IPS DF 6.9 (cell line): Measurements from ENCODE around the gene PDP2.

ENCODE experiments used
- DNase-seq: peaks from one replicate; pipeline ENCODE4 v3.0.0-alpha.2; 2013; ENCODE audit warnings: low read depth, low spot score
- H3K27ac ChIP-seq: one replicate; pipeline ENCODE4 v1.5.1; 2013; ENCODE audit warnings: low read length, control low read depth
- H3K27me3 ChIP-seq: 2 replicates; pipeline ENCODE4 v1.6.1; 2013; ENCODE audit warnings: mild to moderate bottlenecking, low read length; ENCODE audit not compliant: control insufficient read depth, insufficient read depth
- H3K36me3 ChIP-seq: 2 replicates; pipeline ENCODE4 v1.6.1; 2013; ENCODE audit warnings: low read length; ENCODE audit not compliant: control insufficient read depth, insufficient read depth
- H3K4me1 ChIP-seq: 2 replicates; pipeline ENCODE4 v1.6.1; 2013; ENCODE audit warnings: low read length; ENCODE audit not compliant: control insufficient read depth, insufficient read depth
- H3K4me3 ChIP-seq: 2 replicates; pipeline ENCODE4 v1.5.1; 2013; ENCODE audit warnings: mild to moderate bottlenecking, low read length
- H3K9me3 ChIP-seq: 2 replicates; pipeline ENCODE4 v1.6.1; 2013; ENCODE audit warnings: low read length, inconsistent platforms; ENCODE audit not compliant: control insufficient read depth, insufficient read depth
- WGBS: extraction: QIAGEN DNeasy Blood & Tissue Kit; methylation state at CpG from one replicate; pipeline ENCODE4 v1.1.7; 2013; ENCODE audit warnings: mixed read lengths, missing lambda C conversion rate; ENCODE audit not compliant: insufficient read length, insufficient coverage; 5-methylcytosine and 5-hydroxymethylcytosine counted together

Gene PDP2

DNA sequence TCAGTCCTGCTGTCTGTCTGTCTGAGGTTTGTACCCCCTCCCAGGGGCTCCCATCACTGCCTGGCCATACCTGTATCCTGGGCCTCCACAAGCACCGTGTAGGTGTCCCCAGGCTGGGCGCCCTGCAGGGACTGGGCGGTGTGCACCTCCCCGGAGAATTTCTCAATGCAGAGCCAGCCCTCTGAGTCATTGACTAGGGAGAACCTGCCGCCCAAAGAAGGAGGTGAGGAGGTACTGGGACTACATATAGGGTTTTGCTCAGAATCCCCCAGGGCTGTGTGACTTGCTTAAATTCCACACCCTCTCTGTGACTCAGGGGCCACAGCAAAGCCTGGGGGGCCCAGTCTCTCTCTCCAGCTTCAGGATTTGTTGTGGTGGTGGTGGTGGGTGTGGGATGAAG lies 30.8 kb downstream of the PDP2 start:
- Histone ChIP-seq H3K4me3 (no peak overlapping the region), H3K27ac (no peak overlapping the region), H3K4me1 (0 out of 2 replicates have a peak, but pooled peaks cover 2% of the 10 kb centered on the region), H3K9me3 (no peaks in the 10 kb centered on the region), H3K27me3 (no peaks in the 10 kb centered on the region), H3K36me3 (no peaks in the 10 kb centered on the region)
- no CpG with 5 or more reads among the region's 5 CpGs for WGBS
- no peak for DNase-seq

DNA sequence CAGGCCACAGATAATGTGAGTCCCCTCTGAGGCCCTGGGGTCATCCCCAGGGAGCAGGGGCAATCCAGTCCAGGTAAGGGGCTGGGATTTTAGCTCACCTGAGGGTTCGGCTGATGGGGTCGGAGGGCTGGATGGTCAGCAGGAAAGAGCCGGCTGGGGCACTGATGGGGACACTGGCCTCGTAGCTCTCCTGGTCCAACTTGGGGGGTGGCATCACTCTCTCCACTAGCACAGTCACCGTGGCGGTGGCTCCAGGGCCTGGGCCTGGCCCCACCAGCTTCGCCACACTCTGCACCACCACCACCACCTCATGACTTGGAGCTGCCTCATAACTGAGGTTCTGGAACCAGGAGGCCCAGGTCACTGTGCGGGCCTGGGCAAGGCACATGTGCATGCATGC lies 31.5 kb downstream of the PDP2 start:
- DNase-seq: no peak
- Histone ChIP-seq H3K27me3 (no peaks in the 10 kb centered on the region), H3K4me1 (0 out of 2 replicates have a peak, but pooled peaks cover 2% of the 10 kb centered on the region), H3K36me3 (no peaks in the 10 kb centered on the region), H3K4me3 (no peak overlapping the region), H3K27ac (no peak overlapping the region), H3K9me3 (no peaks in the 10 kb centered on the region)
- no CpG with 5 or more reads among the region's 8 CpGs for WGBS

DNA sequence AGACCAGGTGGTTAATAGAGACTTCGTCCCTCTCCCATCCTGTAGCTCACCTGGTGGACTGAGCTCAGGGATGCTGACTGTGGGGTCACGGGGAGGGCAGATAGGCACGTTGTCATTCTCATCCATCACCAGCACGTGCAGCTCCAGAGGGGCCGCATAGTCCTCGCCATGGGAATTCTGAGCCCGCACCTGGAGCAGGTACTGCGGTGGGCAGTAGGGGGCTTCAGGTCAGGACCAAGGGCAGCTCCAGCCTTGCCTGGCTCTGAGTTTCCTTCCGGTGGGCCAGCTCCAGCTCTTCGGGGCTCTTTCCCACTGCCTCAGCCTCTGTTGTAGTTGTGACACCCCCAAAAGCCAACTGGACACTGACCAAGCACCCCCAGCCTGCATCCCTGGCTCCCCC lies 32.8 kb downstream of the PDP2 start:
- H3K36me3 ChIP-seq: no peaks in the 10 kb centered on the region
- no peak overlapping the region for H3K4me3 ChIP-seq
- no peaks in the 10 kb centered on the region for H3K27me3 ChIP-seq
- H3K9me3 ChIP-seq: no peaks in the 10 kb centered on the region
- WGBS: no CpG with 5 or more reads among the region's 10 CpGs
- H3K4me1 ChIP-seq: 0 out of 2 replicates have a peak, but pooled peaks cover 2% of the 10 kb centered on the region
- no peak for DNase-seq
- H3K27ac ChIP-seq: no peak overlapping the region

DNA sequence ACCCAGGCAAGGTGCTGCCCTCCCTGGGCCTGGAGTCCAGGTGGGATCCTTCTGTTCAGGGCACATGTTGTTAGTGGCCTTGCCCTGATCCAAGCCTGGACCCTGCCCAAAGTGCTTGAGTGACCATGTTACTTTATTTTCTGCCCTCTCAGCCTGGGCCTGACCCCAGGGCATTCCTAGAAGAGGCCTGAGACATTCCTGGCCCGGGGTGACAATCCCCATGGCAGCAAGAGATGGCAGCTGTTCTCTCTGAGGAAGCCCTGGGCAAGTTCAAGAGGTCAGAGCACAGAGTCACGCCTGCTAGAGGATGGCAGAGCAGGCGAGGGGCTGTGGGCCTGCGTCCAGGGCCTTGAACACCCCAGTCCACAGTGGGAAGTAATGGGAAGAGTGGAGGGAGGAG lies 33.4 kb downstream of the PDP2 start:
- DNase-seq: no peak
- WGBS: no CpG with 5 or more reads among the region's 4 CpGs
- no peaks in the 10 kb centered on the region for H3K36me3 ChIP-seq
- no peaks in the 10 kb centered on the region for H3K27me3 ChIP-seq
- no peak overlapping the region for H3K27ac ChIP-seq
- H3K4me1 ChIP-seq: 0 out of 2 replicates have a peak, but pooled peaks cover 2% of the 10 kb centered on the region
- no peaks in the 10 kb centered on the region for H3K9me3 ChIP-seq
- no peak overlapping the region for H3K4me3 ChIP-seq

DNA sequence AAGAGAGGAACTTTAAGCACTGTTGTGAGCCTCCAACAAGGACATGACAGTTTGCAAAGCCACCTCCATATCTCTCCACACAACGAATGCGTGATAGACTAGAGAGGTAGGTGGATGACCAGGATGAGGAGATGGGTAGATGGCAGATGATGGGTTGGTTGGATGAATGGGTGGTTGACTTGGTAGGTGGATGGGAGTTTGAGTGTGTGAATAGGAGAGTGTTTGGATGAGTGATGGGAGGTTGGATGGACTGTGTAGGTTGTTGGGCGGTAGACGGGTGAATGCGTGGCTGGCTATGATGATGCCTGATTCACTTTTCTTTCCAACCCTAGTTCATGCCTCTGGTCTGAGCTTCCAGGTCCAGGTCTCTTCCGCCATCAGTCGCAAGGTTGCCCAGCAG lies 34.2 kb downstream of the PDP2 start:
- DNase-seq: no peak
- Histone ChIP-seq H3K4me1 (0 out of 2 replicates have a peak, but pooled peaks cover 2% of the 10 kb centered on the region), H3K27ac (no peak overlapping the region), H3K36me3 (no peaks in the 10 kb centered on the region), H3K27me3 (no peaks in the 10 kb centered on the region), H3K4me3 (no peak overlapping the region), H3K9me3 (no peaks in the 10 kb centered on the region)
- whole genome bisulfite sequencing: 100% methylated on average over 2 of the region's 7 CpGs

DNA sequence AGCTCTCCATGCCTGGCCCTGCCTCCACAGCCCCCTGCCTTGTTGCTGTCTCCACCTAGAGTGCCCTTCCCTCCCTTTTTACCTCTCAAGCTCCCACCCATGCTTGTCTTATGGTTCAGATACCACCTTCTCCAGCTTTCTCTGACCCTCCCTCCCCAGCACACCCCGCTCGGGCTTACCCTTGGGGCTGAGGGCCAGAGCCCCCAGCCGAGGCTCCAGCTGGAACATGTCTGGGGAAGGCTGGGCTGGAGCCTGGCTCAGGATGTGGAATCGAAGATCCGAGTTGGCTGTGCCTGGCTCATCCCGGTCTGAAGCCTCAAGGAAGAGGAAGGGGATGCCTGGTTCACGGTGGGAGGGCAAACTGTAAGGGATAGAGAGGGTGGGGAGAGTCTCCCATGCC lies 34.7 kb downstream of the PDP2 start:
- H3K36me3 ChIP-seq: no peaks in the 10 kb centered on the region
- no peak overlapping the region for H3K27ac ChIP-seq
- H3K4me3 ChIP-seq: no peak overlapping the region
- no peaks in the 10 kb centered on the region for H3K27me3 ChIP-seq
- H3K4me1 ChIP-seq: 0 out of 2 replicates have a peak, but pooled peaks cover under 1% of the 10 kb centered on the region
- no peak for DNase-seq
- WGBS: no CpG with 5 or more reads among the region's 7 CpGs
- no peaks in the 10 kb centered on the region for H3K9me3 ChIP-seq

DNA sequence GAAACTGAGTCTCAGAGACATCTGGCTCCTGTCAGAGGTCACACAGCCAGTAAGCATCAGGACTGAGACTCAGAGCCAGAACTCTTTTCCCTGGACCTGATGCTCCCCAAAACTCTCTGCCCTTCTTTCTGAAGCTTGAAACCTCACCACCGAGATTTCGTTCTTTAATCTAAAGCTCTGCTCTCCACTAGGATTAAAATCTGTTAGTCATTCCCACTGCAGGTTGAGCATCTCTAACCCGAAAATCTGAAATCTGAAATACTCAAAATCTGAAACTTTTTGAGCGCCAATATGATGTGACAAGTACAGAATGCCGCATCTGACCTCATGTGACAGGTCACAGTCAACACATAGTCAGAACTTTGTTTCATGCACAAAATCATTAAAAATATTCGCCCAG lies 36.2 kb downstream of the PDP2 start:
- H3K36me3 ChIP-seq: no peaks in the 10 kb centered on the region
- WGBS: no CpG with 5 or more reads among the region's 6 CpGs
- H3K9me3 ChIP-seq: no peaks in the 10 kb centered on the region
- H3K4me1 ChIP-seq: no peaks in the 10 kb centered on the region
- no peaks in the 10 kb centered on the region for H3K27me3 ChIP-seq
- DNase-seq: no peak
- H3K27ac ChIP-seq: no peak overlapping the region
- H3K4me3 ChIP-seq: no peak overlapping the region

DNA sequence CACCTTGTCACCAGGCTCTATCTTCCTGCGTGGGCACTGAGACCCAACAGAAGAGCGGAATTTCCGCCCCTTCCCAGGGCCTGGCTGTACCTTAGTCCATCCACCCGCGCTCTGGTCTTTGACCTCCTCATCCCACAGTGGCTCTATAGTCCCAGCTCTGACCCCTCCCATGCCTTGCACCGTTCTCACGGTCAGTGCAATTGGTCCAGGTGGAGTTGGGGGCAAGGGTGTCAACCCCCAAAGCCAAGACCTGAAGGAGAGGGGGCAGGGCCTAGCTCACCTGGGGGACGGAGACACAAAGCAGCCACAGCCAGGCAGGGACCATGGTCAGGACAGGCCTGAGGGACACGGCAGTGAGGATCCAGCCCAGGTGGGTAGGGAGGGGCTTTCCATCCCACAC lies 37.4 kb downstream of the PDP2 start:
- DNase-seq: no peak
- no peaks in the 10 kb centered on the region for H3K27me3 ChIP-seq
- H3K9me3 ChIP-seq: no peaks in the 10 kb centered on the region
- H3K4me3 ChIP-seq: no peak overlapping the region
- H3K27ac ChIP-seq: no peak overlapping the region
- no peaks in the 10 kb centered on the region for H3K36me3 ChIP-seq
- no peaks in the 10 kb centered on the region for H3K4me1 ChIP-seq
- WGBS: no CpG with 5 or more reads among the region's 9 CpGs

DNA sequence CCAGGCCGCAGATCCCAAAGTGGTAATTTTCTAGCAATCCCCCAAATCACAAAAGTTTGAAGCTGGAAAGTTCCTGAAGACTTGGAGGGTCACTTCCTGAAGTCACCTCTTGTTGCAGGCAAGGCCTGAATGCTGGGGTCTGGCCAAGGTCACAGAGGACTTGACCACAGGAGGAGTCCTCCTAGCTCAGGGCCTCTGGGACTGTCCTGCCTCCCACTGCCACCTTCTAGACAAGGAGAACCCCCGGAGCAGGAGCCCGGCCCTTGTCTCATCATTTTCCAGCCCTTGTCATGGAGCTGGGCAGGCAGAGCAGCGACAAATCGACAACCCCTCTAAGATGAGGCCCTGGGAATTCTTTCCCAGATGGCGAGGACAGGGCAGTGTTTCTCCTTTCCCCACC lies 38.0 kb downstream of the PDP2 start:
- DNase-seq: no peak
- H3K9me3 ChIP-seq: no peaks in the 10 kb centered on the region
- H3K36me3 ChIP-seq: no peaks in the 10 kb centered on the region
- H3K4me3 ChIP-seq: no peak overlapping the region
- H3K27me3 ChIP-seq: no peaks in the 10 kb centered on the region
- H3K27ac ChIP-seq: no peak overlapping the region
- WGBS: no CpG with 5 or more reads among the region's 6 CpGs
- no peaks in the 10 kb centered on the region for H3K4me1 ChIP-seq

DNA sequence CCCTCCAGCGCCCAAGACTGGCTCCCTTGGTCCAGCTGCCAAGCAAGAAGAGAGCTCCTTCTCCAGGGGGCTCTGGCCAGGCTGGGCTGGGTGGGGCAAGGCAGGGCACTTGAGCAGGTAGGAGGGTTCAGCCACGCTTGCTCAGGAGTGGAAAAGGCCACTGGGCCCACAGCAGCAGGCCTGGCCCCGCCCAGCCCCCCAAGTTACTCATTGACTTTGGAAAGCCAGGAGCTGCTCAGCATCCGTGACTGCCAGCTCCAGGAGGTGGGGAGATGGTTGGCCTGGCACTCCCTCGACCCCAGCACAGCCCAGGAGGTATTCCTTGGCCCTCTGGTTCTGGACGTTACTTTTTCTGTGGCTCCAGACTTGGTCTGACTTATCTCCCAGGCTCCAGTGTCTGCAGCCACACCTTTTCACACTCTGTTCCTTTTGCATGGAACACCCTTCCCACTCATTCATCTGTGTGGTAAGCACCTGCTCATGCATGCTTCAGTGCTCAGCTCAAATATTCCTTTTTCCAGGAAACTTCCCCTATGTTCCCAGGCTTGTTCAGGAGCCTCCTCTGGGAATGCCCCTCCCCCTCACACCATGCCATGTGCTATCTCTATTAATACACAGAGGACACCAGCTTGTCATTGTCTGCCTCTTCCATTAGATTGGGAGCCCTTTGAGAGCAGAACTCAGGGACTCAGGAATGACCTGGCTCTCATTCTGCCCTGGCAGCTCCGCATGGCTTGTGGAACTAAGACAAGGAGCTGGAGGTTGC lies 38.7 kb downstream of the PDP2 start, which contains the start of gene CDH16:
Gene CDH16 (minus strand): TSS at position 83 of the 766 bp plus-strand sequence. CDS start 820 bp downstream, outside the sequence.
- Histone ChIP-seq H3K4me1 (no peaks in the 10 kb centered on the region), H3K27ac (no peak within 1 kb of the TSS), H3K27me3 (peaks cover 2% of the 10 kb centered on the region; the same call in 1 of the 2 replicates), H3K9me3 (no peaks in the 10 kb centered on the region), H3K36me3 (no peaks in the 10 kb centered on the region), H3K4me3 (no peak within 1 kb of the TSS)
- DNase-seq: no peak
- no CpG with 5 or more reads among the region's 7 CpGs for WGBS
